GM12872 (cell line): ENCODE data around the gene GFAP.

Source experiments
- TF ChIP-seq, protein P1 (sequence below): IDR thresholded peaks from 3 replicates; pipeline ENCODE4 v1.5.1; 2011; ENCODE audit warnings: low read depth, mild to moderate bottlenecking, low read length, moderate library complexity; ENCODE audit not compliant: insufficient read depth

The GFAP gene

DNA sequence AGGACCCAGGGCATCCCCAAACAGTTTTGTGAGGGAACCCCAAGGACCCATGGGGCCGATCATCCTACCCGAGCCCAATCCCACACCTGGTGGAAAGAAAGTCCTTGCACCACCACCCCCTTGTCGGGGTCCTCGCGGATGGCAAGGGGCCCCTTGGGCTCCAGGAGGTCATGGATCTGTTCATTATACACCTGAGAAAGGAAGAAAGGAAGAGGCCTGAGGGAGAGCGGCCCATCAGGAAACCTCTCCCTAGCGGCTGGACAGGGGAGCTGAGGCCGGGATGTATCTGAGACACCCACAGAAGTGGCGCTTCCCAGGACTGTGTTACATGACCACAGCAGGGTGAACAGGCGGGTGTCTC is 19.4 kb upstream of the GFAP start:
- TF ChIP-seq, protein P1, sequence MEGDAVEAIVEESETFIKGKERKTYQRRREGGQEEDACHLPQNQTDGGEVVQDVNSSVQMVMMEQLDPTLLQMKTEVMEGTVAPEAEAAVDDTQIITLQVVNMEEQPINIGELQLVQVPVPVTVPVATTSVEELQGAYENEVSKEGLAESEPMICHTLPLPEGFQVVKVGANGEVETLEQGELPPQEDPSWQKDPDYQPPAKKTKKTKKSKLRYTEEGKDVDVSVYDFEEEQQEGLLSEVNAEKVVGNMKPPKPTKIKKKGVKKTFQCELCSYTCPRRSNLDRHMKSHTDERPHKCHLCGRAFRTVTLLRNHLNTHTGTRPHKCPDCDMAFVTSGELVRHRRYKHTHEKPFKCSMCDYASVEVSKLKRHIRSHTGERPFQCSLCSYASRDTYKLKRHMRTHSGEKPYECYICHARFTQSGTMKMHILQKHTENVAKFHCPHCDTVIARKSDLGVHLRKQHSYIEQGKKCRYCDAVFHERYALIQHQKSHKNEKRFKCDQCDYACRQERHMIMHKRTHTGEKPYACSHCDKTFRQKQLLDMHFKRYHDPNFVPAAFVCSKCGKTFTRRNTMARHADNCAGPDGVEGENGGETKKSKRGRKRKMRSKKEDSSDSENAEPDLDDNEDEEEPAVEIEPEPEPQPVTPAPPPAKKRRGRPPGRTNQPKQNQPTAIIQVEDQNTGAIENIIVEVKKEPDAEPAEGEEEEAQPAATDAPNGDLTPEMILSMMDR: no peak

DNA sequence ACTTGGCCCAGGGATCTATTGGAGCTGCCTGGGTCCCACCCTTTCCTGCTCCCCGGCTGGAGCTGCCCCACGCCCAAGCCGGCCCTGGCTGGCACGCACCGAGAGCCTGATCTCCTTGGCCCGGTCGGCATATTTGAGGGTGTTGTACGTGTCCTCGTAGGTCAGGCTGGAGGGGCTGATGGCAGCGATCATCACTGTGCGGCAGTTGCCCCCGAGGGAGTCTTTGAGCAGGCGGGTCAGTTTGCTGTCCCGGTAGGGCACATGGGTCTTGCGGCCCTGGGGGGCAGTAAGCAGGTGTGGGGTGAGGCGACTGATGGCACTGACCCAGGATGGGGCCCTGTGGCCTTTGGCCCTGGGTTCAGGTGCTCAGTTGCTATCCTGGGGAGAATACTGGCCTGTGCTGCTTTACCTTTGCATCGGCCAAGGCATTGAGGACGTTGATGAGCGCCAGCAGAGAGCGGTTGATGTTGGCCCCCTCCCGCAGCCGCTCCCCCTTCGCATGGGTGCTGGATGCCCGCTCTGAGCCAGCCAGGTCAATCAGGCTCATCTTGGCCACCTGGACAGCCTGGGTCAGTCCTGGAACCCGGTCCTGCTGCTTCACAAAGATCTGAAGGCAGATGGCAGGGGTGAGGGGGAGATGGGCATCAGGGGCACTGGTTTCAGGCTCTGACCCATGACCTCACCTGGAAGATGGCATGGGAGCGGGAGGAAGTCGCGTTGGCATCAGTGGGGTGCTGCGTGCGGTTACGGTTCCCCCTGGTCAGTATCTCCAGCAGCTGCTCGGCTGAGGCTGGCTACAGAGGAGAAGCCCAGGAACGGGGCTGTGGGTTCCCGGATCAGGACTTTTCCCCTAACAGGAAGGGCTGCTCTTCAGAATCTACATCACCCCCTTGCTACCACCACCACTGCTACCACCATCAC is 18.8 kb upstream of the GFAP start:
- TF ChIP-seq, protein P1: no peak

DNA sequence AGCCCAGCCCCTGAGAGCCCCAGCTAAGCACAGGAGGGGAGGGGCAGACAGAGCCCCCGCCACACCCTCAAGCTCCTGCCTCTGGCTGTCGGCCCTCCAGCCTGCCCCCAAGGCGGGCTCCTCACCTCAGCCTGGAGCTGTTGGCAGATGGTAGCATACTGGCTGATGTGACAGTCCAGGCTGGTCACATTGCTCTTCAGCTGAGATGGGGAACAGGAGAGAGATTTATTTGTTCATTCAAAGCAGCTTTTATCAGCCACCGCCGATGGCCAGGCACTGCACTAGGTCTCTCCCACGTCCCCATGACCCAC is 17.4 kb upstream of the GFAP start:
- TF ChIP-seq, protein P1: no peak

DNA sequence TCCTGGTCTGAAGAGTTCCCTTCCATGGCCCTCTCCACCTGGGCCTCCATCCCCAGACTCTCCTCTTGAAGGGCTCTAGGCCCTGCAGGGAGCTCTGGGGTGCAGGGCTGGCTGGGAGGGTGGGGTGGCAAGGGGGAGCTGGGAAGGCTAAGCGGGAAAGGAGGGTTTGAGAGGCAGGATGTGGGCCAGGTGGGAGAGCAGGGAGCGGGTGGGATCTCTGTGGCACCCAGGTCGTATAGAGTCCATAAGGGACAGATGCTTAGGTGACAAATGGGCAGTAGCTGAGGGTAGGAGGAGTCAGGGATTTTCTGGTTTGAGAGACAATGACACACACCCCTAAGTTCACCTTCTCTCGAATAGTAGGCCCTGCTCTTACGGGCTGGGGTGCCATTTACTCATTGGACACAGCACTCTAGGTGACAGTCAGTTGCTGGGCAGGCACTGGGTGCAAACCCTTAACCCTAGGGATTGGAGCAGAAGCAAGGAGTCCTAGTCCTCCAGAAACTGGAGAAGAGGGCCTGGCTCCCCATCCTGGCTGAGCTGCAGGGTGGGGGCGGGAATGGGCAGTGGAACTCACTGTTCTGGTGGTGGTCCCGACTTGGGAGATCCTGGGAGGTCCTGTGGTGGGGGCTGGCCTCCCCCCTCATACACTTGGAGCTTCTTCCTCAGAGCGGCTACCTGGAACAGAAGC is 16.9 kb upstream of the GFAP start:
- TF ChIP-seq, protein P1: no peak

DNA sequence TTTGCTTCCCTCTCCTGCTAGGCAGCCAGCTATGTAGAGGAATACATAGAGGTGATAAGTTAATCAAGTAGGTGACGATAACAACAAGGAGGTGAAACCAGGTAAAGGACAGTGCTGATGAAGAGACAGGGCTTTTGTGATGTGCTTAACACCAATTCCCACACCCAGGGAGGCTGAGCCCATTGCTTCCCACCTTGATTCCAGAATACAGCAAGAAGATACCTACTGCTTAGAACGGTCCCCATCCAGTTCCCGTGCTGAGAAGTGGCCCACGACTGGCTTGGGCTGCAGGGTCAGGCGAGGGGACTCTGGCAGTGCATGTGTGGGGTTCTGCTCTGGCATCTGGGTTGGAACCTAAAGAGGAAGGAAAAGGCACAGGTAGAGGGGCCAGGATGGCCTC is 16.1 kb upstream of the GFAP start:
- TF ChIP-seq, protein P1: no peak

DNA sequence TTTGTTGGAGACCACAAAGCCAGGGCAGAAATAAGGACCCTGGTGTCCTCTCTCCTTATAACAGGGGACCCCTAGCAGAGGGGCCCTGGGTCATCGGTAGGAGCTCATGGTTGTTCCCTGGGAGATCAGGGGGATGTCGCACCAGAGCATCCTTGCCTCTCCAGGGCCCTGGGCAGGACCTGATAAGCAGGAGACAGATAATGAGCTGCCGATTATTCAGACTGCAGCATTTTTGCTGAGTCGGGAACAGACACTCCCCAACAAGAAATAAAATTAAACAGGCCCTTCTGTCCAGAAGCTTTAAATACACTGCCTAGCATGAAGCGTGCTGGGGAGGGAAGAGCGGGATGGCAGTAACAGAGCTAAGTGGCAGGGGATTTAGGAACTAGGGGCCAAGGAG is 15.4 kb upstream of the GFAP start:
- TF ChIP-seq, protein P1: no peak

DNA sequence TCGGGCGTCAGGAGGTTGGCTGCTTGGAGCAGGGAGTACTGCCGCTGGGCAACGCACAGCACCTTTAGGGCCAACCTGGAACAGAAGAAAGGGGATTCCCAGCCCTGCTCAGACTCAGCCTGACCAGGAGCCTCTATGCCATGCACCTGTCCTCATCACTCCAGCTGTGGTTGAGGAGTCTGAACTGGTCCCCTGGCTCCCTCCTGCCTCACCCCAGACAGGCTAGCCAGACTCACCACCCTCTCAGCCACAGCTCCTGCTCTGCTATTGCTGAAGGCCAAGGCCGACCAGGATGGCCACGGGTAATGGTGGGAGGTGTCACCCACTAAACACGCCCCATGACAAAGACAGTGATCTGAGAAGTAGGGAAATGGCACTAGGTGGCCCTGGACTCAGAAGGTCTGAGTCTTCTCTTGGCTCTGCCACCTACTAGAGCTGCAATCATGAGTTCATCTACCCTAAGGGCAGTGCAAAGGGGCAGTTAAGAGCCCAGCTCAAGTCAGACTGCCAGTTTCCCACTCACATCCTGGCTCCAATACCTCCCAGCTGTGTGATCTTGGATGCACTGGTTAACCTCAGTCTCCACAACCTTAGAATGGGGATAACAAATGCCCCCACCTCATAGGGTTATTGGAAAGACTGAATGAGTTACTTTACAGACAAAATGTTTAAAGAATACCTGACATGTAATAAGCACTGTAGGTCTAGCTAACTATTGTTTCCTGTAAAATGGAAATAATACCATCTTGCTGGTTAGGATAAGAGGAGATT is 13.8 kb upstream of the GFAP start:
- TF ChIP-seq, protein P1: no peak
